ENCODE measurements around the gene TPRX2.
A peak's percentile ranks its signal among the peaks of the same experiment; 100 is the strongest.
"Not testable (repeated sequence)": the region's sequence is repeated elsewhere in the genome, so short reads cannot be mapped to it uniquely, and the experiment has no call there.

The TPRX2 gene

DNA sequence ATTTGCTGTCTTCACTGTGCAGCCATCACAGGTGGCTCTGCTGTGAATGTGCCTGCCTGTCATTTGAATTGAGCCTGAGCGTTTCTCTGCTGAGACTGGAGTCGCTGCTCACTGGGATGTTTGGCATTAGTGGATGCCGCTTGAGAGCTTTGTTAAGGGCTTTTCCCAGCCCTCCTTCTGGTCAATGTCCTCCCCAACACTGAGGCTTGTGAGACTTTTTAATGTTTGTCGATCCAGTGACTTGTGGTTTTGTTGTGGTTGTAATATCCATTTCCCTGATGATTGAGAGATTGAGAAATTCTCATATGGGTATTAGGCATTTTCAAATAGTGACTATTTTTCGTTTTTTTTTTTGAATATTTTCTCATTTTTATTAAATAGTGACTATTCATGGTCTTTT lies 2.6 kb downstream of the TPRX2 start:
- DNase-seq (ENCODE audit: low spot score): no peak

GRCh38 chr19:47863514-47863936 lies 4.5 kb downstream of the TPRX2 start:
- peak; percentile 70 for DNase-seq (ENCODE audit: low spot score)

DNA sequence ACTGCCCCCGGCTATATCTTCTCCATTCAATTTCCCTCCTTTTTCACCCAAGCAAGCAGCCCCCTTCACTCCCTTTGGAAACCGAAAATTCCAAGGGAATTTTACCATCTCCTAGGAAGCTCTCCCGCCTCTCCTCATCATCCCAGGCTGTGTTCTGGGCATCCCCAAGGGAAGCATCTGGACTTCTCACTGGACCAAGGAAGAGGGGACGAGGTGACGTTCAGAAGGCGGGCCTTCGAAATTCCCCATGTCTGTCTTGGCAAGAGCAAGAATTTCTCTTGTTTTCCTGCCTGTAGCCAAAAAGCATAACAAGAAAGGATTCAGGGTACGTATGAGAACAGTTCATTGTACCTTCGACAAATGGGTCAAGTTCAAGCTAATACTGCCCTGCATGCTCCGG lies 6.1 kb downstream of the TPRX2 start:
- no peak for DNase-seq (ENCODE audit: low spot score)

DNA sequence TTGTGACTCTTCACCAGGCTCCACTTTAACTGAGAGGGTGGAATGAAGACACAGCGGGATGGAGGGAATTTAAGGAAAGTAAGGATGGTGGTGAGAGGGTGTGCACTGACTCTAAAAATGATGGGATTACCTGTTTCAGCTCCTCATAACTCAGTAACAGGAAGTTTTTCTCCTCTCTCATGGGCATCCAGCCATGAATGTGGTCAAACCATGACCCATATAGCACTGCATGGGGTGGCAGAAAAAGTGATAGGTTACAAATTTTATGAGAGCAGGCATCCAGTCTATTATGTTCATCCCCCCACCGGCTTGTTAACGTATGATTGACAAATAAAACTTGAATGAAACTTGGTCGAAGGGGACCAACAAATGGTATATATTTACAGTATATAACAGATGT lies 19.9 kb downstream of the TPRX2 start:
- no peak for DNase-seq (ENCODE audit: low spot score)

DNA sequence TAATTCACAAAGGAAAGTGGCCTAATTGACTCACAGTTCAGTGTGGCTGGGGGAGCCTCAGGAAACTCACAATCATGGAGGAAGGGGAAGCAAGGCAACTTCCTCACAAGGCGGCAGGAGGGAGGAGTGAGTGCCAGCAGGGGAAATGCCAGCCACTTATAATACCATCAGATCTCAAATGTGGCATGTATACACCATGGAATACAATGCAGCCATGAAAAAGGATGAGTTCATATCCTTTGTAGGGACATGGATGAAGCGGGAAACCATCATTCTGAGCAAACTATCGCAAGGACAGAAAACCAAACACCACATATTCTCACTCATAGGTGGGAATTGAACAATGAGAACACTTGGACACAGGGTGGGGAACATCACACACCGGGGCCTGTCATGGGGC lies 20.4 kb downstream of the TPRX2 start:
- DNase-seq (ENCODE audit: low spot score): not testable (repeated sequence)

GRCh38 chr19:47881757-47882156 lies 22.7 kb downstream of the TPRX2 start:
- DNase-seq (ENCODE audit: low spot score): no peak

DNA sequence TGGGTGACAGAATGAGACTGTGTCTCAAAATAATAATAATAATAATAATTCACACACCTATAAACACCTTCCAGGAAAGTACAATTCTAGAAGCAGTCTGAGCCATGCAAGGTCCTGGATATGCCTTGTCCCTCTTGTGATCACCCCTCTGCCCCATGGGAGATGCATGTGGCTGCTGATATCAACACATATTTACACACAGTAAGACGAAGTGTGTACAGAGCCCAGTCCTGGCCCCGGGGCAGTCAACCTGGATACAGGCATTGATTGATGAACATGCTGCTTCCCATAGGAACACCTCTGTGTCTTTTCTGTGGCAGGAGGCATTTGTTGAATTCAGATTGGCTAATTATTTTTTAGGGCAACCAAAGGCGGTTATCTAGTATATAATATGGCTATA lies 23.9 kb downstream of the TPRX2 start:
- no peak for DNase-seq (ENCODE audit: low spot score)

DNA sequence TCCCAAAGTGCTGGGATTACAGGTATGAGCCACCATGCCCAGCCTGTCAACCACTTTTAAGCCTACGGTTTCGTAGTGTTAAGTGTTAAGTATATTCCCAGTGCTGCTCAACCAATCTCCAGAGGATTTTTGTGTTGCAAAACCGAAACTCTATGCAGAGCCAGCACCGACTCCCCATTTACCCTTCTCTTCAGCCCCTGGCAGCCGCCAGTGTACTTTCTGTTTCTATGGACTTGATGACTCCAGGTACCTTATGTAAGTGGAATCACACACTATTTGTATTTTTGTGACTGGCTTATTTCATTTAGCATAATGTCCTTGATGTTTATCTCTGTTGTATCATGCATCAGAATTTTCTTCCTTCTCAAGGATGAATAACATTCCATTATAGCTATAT lies 26.0 kb downstream of the TPRX2 start:
- DNase-seq (ENCODE audit: low spot score): no peak

DNA sequence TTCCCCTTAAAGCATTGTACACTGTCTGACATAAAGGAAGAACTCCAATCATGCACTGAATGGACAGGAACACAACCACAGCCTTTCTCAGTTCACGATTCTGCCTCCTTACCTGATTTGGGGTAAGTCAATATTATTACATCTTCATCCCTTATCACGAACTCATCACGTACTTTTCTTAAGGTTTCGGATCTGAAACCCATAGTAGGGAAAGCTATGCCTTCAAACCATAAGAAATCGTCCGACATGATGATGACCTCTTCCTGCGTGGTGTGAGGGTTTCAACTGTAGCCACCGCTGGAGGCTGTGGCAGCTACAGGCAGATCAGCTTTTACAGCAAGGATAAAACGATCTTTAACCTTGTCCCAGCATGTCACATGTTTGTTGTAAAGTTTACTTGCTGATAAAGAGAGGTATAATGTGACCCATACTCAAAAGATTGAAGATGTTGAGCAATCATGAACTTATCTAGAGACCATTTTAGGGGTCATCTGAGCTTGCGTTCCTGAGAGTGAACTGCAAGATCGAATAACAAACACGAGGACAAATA lies 27.1 kb downstream of the TPRX2 start, which contains the start of gene SULT2A1:
Gene SULT2A1 (minus strand): TSS at position 306 of the 550 bp plus-strand sequence. CDS start 58 bp downstream, at position 248.
- DNase-seq (ENCODE audit: low spot score): no peak

GRCh38 chr19:47890865-47891621 lies 32.0 kb downstream of the TPRX2 start:
- DNase-seq (ENCODE audit: low spot score): no peak

- DNase-seq (ENCODE audit: low spot score): no peak
Measured at GRCh38 chr19:47891622-47891922, 32.5 kb downstream of the TPRX2 start.

- no peak for DNase-seq (ENCODE audit: low spot score)
Measured at GRCh38 chr19:47891923-47892666, 33.1 kb downstream of the TPRX2 start.

DNA sequence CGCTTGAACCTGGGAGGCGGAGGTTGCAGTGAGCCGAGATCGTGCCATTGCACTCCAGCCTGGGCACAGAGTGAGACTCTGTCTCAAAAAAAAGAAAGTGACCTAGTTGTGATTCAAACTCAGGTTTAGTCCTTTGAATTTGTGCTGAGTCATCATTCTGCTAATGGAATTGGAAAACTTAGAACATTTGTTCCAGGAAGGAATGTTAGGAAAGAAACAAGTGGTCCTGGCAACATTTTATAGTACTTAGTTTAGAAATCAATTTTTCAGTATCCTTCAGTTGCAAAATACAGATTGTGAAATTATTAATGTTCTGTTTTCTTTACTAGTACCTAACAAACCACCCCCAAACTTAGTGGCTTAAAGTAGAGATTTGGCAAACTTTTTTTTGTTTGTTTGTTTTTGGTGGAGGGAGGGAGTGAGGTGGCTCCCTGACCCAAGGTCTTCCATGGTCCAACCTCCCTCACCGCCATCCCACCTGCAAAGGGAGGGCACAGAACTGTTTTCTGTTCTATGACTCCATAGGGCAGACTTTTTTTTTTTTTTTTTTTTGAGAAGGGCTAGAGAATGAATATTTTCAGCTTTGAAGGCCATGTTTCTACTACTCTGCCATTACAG lies 36.2 kb downstream of the TPRX2 start:
- DNase-seq (ENCODE audit: low spot score): no peak

GRCh38 chr19:47896019-47896418 lies 37.0 kb downstream of the TPRX2 start:
- no peak for DNase-seq (ENCODE audit: low spot score)

DNA sequence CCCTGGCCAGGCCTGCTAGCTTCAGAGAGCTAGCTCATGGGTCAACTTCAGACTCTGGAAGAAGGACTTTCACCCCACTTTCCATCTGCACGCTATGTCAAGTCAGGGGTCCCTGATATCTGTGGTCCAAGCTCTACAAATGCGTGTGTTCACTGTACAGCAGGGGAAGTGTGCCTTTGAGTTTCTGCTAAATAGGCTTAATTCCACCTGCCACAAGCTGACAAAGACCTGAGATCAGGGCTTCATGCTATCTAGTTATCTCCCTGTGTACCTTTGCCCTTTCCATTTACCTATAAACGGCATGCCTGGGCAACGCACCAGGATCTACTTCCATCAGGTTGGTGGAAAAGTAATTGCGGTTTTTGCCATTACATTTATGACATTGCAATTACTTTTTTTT lies 37.7 kb downstream of the TPRX2 start:
- no peak for DNase-seq (ENCODE audit: low spot score)

GRCh38 chr19:47897861-47898260 lies 38.8 kb downstream of the TPRX2 start:
- DNase-seq (ENCODE audit: low spot score): no peak

GRCh38 chr19:47899335-47899734 lies 40.3 kb downstream of the TPRX2 start:
- DNase-seq (ENCODE audit: low spot score): no peak

- no peak for DNase-seq (ENCODE audit: low spot score)
Measured at GRCh38 chr19:47901370-47901769, 42.3 kb downstream of the TPRX2 start.

DNA sequence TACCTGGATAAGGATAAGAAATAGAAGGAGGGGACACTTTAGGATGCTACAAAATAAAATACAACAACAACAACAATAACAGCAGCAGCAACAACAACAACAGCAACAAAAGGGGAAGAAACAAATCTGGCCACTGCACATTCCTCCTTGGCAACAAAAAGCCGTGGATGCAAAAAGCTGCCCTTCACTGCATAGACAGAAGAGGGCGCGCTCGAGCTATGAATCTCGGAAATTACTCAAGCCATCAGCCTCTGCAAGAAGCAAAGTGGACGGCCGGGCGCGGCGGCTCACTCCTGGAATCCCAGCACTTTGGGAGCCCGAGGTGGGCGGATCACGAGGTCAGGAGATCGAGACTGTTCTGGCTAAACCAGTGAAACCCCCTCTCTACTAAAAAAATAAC lies 50.3 kb downstream of the TPRX2 start:
- DNase-seq (ENCODE audit: low spot score): not testable (repeated sequence)

GRCh38 chr19:47910191-47910590 lies 51.2 kb downstream of the TPRX2 start:
- DNase-seq (ENCODE audit: low spot score): not testable (repeated sequence)
